HEK293T (cell line): Measurements from ENCODE around the gene FZD2.

ENCODE experiments used
- FOXM1 ChIP-seq: fragments of 450-650 bp; IDR thresholded peaks from 2 replicates; pipeline ENCODE4 v1.6.1; 2017; ENCODE audit warnings: mild to moderate bottlenecking, borderline replicate concordance
- HDGF ChIP-seq: fragments of 450-650 bp; IDR thresholded peaks from 2 replicates; pipeline ENCODE4 v1.6.1; 2017; ENCODE audit warnings: antibody characterized with exemption, borderline replicate concordance

DNA sequence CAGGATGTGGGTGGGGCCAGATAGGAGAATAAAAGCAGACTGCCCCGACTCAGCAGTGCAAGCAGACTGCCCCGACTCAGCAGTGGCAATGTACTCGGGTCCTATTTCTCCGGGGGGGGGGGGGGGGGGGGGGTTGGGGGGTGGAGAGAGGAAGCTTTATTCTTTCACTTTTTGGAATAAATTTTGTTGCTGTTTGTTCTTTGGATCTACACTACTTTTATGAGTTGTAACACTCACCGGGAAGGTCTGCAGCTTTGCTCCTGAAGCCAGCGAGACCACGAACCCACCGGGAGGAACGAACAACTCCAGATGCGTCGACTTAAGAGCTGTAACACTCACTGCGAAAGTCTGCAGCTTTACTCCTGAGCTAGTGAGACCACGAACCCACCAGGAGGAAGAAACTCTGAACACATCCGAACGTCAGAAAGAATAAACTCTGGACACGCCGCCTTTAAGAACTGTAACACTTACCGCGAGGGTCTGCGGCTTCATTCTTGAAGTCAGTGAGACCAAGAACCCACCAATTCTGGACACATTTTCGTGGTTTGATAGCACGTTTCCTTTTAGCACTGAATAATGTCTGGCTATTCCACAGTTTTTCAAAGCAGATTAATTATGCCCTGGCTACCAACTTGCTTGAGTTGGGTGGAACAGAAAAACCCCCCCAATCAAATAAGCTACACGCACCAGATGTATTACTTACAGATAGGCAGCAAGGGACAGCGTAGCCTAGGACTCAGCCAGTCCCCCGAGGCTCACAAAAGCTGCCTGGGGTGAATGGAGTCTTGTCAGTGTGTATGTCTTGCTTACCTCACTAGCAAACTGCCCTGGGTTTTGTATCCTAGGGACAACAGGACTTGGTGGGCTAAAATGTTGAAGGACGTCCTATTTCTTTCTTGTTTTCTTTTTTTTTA lies 11.9 kb downstream of the FZD2 start:
- TF ChIP-seq HDGF (no peak), FOXM1 (no peak)
